Measurements from ENCODE around the gene PITPNB.

PITPNB gene

DNA sequence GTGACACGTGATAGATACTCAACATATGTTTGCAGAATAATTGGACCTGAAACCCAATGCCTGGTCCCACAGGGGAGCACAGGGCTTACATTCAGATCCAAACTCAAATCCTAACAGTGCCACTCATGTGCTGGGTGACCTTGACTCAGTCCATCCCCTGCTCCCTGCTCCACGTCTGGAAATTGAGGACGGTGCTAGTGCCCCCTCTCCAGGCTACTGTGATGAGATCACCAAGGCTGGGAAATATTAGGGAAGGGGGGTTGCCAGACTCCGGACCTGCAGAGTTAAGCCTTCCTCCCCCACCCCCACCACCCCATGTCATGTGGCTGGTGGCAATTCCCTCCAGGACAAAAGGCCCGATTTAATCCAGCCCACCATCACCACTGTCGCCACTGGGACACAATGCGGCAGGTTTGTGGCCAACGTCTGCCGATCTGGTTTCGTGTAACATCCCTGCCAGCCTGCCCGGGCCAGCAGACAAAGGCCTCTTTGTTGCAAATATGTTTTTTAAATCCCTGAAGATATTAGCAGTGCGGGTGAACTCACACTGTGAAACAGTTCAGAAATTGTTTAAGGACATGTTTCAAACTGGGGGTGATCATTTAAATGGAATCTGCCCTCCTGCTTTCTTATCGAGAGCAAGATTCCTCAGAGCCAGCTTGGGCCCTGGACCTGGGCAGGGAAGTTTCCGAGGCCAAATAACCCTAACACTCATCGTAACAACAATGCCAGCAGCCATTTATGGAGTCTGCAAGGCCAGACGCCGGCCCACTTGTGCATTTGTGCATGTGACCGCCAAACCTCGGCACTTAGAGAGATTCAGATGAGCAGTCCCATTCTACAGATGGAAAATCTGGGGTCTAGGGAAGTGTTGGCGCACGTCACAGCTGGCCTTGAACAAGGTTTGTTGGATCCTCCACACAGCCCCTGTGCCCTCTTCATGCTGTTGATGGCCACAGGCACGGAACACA lies 97.9 kb downstream of the PITPNB start:
- FAIRE-seq (no peak), DNase-seq (ENCODE audit: insufficient read length) (no peak)
- no peak for TF ChIP-seq POLR2A (IDR thresholded peaks at IDR 0.05; ENCODE audit: low read depth, low read length)
- no peak for TF ChIP-seq POLR2AphosphoS5 (IDR thresholded peaks at IDR 0.05; ENCODE audit: low read depth, low read length)
- no peak for TF ChIP-seq TAF1 (IDR thresholded peaks at IDR 0.05; ENCODE audit: borderline replicate concordance, low read depth, low read length)

DNA sequence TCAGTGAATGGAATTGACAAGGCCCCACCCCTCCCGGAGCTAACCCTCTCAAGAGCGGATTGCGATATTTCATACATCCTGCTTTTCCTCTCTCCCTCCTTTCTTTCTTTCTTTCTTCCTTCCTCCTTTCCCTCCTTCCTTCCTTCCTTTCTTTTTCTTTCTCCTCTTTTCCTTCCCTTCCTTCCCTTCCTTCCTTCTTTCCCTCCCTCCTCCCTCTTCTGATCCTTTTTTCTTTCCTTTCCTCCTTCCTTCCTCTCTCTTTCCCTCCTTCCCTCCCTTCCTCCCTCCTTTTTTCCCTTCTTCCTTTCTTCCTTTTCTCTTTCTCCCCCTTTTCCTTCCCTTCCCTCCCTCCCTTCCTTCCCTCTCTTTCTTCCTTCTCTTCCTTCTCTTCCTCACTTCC lies 102.5 kb downstream of the PITPNB start:
- TF ChIP-seq POLR2A (IDR thresholded peaks at IDR 0.05; ENCODE audit: low read depth, low read length) (no peak), POLR2AphosphoS5 (IDR thresholded peaks at IDR 0.05; ENCODE audit: low read depth, low read length) (no peak), TAF1 (IDR thresholded peaks at IDR 0.05; ENCODE audit: borderline replicate concordance, low read depth, low read length) (no peak)
- no peak for DNase-seq (ENCODE audit: insufficient read length)
- no peak for FAIRE-seq

DNA sequence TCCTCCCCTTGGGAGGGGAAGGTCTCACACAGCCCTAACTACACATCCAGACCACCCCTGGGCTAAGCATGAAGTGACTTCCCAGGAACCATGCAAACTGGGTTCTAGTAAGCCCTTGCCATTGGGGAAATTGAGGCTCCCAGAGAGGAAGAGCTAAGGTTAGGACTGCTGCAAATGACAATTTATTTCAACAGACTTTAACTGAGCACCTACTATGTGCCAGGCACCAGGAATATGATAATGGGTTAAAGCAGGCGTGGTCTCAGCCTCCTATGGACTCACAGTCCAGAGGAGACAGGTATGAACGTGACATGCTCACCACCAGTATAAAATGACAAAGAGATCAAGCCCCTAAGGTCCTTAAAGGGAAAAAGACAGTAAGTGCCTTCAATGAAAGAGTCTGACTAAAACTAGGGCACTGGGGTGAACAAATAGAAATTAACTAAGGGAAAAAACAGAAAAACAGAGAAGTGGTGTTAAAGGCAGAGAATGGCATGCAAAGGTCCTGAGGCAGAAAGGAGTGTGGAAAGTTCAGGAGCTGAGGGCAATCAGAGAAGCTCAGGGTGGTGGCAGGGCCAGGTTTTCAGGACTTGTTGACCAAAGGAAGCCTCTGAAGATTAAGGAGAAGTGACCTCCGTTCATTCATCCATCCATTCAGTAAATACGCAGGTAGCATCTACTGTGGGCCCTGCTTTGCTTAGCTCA lies 103.1 kb downstream of the PITPNB start:
- FAIRE-seq (no peak), DNase-seq (ENCODE audit: insufficient read length) (no peak)
- TF ChIP-seq TAF1 (IDR thresholded peaks at IDR 0.05; ENCODE audit: borderline replicate concordance, low read depth, low read length) (no peak), POLR2AphosphoS5 (IDR thresholded peaks at IDR 0.05; ENCODE audit: low read depth, low read length) (no peak), POLR2A (IDR thresholded peaks at IDR 0.05; ENCODE audit: low read depth, low read length) (no peak)

DNA sequence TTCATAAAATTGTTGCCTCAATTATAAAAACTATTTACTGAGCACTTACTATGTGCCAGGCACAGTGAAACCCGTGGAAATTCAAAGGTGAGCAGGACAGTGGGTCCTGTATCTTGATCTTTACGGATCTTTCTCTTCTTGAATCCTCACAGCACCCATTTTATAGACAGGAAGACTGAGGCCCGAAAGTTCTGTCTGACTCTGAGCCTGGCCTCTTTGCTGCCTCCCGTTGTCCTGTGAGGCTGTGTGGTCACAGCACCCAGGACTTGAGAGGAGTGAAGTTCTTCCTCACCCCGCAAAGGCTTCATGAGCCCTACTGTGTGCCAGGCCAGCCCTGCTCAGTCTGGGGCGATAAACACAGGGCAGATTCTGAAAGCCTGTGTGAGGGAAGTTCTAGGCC lies 104.1 kb downstream of the PITPNB start:
- DNase-seq (ENCODE audit: insufficient read length) (no peak), FAIRE-seq (no peak)
- TF ChIP-seq TAF1 (IDR thresholded peaks at IDR 0.05; ENCODE audit: borderline replicate concordance, low read depth, low read length) (no peak), POLR2A (IDR thresholded peaks at IDR 0.05; ENCODE audit: low read depth, low read length) (no peak), POLR2AphosphoS5 (IDR thresholded peaks at IDR 0.05; ENCODE audit: low read depth, low read length) (no peak)

DNA sequence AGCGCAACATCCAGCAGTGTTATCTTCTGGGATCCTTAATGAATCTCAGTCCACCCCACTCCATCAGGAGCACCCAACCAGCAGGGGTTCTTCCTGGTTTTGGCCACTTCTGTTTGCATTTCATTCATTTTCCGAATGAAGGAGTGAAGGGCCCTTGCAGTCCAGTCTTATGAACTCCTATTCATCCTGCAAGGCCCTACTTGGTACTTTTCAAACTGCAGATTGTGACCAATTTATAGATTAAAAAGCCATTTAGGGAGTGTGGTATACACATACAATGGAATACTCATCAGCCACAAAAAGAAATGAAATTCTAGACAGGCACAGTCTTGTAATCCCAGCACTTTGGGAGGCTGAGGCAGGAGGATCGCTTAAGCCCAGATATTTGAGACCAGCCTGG lies 107.3 kb downstream of the PITPNB start:
- TF ChIP-seq TAF1 (IDR thresholded peaks at IDR 0.05; ENCODE audit: borderline replicate concordance, low read depth, low read length) (no peak), POLR2AphosphoS5 (IDR thresholded peaks at IDR 0.05; ENCODE audit: low read depth, low read length) (no peak), POLR2A (IDR thresholded peaks at IDR 0.05; ENCODE audit: low read depth, low read length) (no peak)
- no peak for FAIRE-seq
- no peak for DNase-seq (ENCODE audit: insufficient read length)

DNA sequence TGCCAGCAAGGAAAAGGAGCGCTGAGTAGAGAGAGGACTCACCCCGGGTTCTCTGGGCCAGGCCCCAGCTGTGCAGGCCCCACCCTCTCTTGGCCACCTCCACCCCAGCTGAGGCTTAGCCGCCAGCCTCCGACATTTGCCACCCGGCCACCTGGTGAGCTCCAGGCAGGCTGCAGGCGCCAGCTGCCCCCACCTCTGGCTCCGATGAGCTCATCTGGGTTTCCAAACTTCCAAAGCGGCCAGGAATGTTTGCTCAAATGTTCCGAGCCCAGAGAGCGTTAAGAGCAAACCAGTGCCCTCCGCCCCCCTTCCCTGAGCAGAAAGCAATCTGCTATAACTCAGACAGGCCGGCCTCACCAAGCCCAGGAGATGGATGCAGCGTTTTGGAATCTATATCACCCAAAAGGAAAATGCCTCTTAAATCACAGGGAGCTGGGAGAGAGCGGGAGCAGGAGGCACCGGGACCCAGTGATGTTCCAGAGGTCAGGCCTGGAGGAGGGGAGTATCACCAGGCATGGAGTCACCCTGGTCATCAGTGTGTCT lies 108.4 kb downstream of the PITPNB start:
- TF ChIP-seq TAF1 (IDR thresholded peaks at IDR 0.05; ENCODE audit: borderline replicate concordance, low read depth, low read length) = no peak
- FAIRE-seq = no peak
- no peak for DNase-seq (ENCODE audit: insufficient read length)

DNA sequence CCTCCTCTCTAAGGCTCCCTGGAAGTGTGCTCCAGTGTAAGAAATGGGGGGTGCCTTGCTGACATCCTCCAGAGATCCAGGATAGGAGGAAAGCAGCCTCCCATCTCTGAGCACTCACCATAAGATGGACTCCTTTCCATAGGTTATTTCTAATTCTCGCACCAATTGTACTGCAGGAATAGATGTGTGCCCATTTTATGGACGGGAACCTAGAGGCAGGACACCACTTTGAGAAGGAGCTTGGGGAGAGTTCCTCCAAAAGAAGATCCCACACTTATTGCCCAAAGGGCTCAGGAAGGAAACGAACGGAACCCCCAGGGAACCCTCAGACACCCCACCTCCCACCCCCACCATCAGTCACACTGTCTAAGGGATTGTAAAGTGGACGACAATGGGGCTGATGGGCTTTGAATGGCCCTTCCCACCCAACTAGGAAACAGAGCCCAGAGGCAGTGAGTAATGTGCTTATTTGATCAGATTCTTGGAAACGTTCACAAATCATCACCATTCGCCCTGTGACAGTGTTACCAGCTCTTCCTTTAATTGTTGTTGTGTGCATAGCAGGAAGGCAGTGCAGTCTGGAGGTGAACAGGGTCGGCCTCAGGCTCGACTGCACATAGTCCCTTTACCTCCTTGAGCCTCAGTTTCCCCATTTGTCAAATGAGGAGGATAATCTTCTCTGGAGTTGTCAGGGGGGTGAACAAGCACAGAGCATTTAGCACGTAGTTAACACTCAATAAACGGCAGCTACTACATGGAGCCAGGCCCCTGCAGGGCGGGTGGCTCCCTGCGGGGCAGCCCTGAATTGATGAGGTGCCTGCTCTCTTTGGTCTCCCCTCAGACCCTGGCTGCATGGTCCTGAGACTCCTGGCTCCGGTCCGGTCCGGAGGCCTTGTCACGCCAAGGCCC lies 109.1 kb downstream of the PITPNB start:
- TF ChIP-seq POLR2A (IDR thresholded peaks at IDR 0.05; ENCODE audit: low read depth, low read length) (no peak), POLR2AphosphoS5 (IDR thresholded peaks at IDR 0.05; ENCODE audit: low read depth, low read length) (no peak), TAF1 (IDR thresholded peaks at IDR 0.05; ENCODE audit: borderline replicate concordance, low read depth, low read length) (no peak)
- DNase-seq (ENCODE audit: insufficient read length) = no peak
- no peak for FAIRE-seq

DNA sequence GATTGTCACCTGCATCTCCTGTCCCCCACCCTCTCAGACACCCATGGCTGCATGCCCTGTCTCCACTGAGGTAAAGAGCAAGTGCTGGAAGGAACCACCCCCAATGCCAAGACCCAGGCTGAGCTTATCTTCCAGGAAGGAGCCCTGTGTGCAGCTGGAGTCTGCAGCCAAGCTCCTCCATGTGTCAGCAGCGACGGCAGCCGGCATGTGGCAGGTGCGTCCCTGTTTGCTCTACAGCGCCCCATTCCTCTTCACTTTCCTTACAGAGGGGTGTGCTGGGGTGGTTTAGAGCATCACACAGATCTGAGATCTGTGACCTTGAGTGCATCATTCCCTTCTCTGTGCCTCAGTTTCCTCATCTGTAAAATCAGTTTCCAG lies 109.8 kb downstream of the PITPNB start:
- FAIRE-seq (no peak), DNase-seq (ENCODE audit: insufficient read length) (no peak)
- TF ChIP-seq TAF1 (IDR thresholded peaks at IDR 0.05; ENCODE audit: borderline replicate concordance, low read depth, low read length) (no peak), POLR2AphosphoS5 (IDR thresholded peaks at IDR 0.05; ENCODE audit: low read depth, low read length) (no peak), POLR2A (IDR thresholded peaks at IDR 0.05; ENCODE audit: low read depth, low read length) (no peak)

DNA sequence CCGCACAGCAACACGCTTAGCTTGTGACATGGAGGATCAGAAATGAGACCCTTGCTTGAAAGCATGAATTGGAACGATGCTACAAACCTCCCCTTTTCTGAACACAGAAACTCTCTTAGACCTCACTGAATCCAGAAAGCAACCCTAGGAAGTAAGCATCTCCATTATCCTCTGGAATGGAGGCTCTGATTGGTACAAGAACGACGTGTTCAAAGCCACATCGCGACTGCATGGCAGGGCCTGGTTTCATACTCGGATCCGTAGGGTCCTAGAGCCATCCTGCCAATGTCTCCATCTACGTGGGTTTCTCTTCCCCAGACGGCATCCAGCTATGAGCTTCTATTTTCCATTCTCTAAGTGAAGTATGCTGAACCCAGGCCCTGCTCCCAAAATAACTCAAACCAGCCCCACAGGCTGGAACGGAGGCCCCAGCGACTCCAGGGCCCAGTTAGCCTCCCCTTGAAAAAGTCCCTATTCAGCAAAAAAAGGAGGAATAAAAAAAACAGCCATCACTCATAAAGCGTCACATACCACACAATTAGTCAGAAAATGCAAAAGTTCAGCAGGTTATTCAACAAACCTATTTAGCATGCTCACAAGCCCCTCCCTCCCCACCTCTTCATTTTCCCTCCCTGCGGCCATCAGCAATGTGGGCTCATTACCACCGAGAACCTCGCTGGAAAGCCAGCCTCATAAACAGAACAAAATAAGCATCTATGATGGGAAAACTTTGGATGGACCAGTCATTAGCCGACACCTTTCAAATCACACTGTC lies 110.4 kb downstream of the PITPNB start:
- FAIRE-seq (no peak), DNase-seq (ENCODE audit: insufficient read length) (no peak)
- no peak for TF ChIP-seq POLR2A (IDR thresholded peaks at IDR 0.05; ENCODE audit: low read depth, low read length)
- no peak for TF ChIP-seq TAF1 (IDR thresholded peaks at IDR 0.05; ENCODE audit: borderline replicate concordance, low read depth, low read length)
- TF ChIP-seq POLR2AphosphoS5 (IDR thresholded peaks at IDR 0.05; ENCODE audit: low read depth, low read length) = no peak

DNA sequence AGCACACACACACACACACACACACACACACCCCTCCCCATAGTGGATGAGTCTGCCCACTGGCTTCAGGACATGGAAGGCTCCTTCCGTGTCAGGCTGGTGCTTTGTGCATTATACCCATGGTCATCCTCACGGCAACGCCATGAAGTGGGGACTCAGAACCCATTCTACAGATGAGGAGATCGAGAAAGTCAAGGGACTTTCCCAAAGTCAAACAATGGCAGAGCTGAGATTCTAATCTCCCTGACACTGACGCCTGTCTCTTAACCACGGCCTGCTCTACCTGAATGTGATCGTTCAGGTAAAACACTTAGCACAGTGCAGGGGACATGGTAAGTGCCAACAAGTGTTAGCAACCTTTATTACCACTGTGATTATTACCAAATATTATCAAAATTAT lies 113.2 kb downstream of the PITPNB start:
- TF ChIP-seq POLR2A (IDR thresholded peaks at IDR 0.05; ENCODE audit: low read depth, low read length) = no peak
- TF ChIP-seq TAF1 (IDR thresholded peaks at IDR 0.05; ENCODE audit: borderline replicate concordance, low read depth, low read length) = no peak
- TF ChIP-seq POLR2AphosphoS5 (IDR thresholded peaks at IDR 0.05; ENCODE audit: low read depth, low read length) = no peak
- DNase-seq (ENCODE audit: insufficient read length) (no peak), FAIRE-seq (no peak)
